ENCODE data around the gene TP53RK.

DNA sequence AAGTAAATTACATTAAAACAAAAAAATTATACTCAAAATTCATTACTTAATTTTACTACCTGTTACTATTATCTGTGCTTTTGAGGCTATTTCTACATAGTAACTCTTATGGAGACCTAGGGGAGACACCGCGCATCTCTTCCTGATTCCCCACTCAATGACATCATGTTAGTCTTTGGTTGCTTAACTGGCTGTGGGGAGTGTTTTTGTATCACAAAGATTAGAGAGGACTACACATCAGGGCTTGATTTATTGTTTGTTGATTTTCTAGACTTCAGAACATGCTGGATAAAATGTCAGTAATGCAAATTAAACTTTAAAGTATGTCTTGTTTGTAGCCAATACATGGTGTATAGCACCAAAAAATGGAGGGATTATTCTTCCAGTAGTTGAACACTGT lies 46.2 kb upstream of the TP53RK start:
- TF ChIP-seq RAD21 (conservative IDR thresholded peaks at IDR 0.05) (no peak), MXI1 (conservative IDR thresholded peaks at IDR 0.05; ENCODE audit: poor library complexity, severe bottlenecking) (no peak), EP300 (conservative IDR thresholded peaks at IDR 0.05; ENCODE audit: poor library complexity, severe bottlenecking) (no peak), SMC3 (conservative IDR thresholded peaks at IDR 0.05; ENCODE audit: poor library complexity) (no peak), POLR2AphosphoS5 (IDR thresholded peaks at IDR 0.05) (no peak), EZH2 (IDR thresholded peaks at IDR 0.05; ENCODE audit: borderline replicate concordance, insufficient read depth, low read length, poor library complexity, severe bottlenecking) (no peak), TAF1 (IDR thresholded peaks at IDR 0.05; ENCODE audit: low read depth) (no peak)
- TF ChIP-seq, protein P1, sequence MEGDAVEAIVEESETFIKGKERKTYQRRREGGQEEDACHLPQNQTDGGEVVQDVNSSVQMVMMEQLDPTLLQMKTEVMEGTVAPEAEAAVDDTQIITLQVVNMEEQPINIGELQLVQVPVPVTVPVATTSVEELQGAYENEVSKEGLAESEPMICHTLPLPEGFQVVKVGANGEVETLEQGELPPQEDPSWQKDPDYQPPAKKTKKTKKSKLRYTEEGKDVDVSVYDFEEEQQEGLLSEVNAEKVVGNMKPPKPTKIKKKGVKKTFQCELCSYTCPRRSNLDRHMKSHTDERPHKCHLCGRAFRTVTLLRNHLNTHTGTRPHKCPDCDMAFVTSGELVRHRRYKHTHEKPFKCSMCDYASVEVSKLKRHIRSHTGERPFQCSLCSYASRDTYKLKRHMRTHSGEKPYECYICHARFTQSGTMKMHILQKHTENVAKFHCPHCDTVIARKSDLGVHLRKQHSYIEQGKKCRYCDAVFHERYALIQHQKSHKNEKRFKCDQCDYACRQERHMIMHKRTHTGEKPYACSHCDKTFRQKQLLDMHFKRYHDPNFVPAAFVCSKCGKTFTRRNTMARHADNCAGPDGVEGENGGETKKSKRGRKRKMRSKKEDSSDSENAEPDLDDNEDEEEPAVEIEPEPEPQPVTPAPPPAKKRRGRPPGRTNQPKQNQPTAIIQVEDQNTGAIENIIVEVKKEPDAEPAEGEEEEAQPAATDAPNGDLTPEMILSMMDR (IDR thresholded peaks at IDR 0.05; ENCODE audit: poor library complexity, severe bottlenecking) = no peak
- TF ChIP-seq, protein P2, sequence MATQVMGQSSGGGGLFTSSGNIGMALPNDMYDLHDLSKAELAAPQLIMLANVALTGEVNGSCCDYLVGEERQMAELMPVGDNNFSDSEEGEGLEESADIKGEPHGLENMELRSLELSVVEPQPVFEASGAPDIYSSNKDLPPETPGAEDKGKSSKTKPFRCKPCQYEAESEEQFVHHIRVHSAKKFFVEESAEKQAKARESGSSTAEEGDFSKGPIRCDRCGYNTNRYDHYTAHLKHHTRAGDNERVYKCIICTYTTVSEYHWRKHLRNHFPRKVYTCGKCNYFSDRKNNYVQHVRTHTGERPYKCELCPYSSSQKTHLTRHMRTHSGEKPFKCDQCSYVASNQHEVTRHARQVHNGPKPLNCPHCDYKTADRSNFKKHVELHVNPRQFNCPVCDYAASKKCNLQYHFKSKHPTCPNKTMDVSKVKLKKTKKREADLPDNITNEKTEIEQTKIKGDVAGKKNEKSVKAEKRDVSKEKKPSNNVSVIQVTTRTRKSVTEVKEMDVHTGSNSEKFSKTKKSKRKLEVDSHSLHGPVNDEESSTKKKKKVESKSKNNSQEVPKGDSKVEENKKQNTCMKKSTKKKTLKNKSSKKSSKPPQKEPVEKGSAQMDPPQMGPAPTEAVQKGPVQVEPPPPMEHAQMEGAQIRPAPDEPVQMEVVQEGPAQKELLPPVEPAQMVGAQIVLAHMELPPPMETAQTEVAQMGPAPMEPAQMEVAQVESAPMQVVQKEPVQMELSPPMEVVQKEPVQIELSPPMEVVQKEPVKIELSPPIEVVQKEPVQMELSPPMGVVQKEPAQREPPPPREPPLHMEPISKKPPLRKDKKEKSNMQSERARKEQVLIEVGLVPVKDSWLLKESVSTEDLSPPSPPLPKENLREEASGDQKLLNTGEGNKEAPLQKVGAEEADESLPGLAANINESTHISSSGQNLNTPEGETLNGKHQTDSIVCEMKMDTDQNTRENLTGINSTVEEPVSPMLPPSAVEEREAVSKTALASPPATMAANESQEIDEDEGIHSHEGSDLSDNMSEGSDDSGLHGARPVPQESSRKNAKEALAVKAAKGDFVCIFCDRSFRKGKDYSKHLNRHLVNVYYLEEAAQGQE (IDR thresholded peaks at IDR 0.05; ENCODE audit: borderline replicate concordance) = no peak
